Right lobe of liver (tissue), 4 donors: ENCODE results near the gene MACROD2.

Experiments used
- POLR2A ChIP-seq: fragments of 450-650 bp; IDR thresholded peaks from one replicate; pipeline ENCODE4 v1.6.1; 2017; ENCODE audit warnings: antibody characterized with exemption, mild to moderate bottlenecking
- TF ChIP-seq, protein P1 (sequence below), 4 donors: fragments of 200-600 bp in 3 of 4; fragments of 450-650 bp in 1 of 4; IDR thresholded peaks; one replicate each; pipeline versions ENCODE4 v1.5.1 to v1.8.0; 2016 to 2022; ENCODE audit warnings: antibody characterized with exemption in 4 of 4, mild to moderate bottlenecking in 2 of 4
- donor health status: DM: no; HTN: no; CAD: no.
- donor health status: DM: no; HTN: no; CAD: no.
- donor health status: DM: no; HTN: yes; CAD: no.

- TF ChIP-seq, protein P1, sequence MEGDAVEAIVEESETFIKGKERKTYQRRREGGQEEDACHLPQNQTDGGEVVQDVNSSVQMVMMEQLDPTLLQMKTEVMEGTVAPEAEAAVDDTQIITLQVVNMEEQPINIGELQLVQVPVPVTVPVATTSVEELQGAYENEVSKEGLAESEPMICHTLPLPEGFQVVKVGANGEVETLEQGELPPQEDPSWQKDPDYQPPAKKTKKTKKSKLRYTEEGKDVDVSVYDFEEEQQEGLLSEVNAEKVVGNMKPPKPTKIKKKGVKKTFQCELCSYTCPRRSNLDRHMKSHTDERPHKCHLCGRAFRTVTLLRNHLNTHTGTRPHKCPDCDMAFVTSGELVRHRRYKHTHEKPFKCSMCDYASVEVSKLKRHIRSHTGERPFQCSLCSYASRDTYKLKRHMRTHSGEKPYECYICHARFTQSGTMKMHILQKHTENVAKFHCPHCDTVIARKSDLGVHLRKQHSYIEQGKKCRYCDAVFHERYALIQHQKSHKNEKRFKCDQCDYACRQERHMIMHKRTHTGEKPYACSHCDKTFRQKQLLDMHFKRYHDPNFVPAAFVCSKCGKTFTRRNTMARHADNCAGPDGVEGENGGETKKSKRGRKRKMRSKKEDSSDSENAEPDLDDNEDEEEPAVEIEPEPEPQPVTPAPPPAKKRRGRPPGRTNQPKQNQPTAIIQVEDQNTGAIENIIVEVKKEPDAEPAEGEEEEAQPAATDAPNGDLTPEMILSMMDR (IDR thresholded peaks at IDR 0.05) = no peak
- no peak for TF ChIP-seq POLR2A
Measured at GRCh38 chr20:14631011-14631410, 635.7 kb downstream of the MACROD2 start.
